ENCODE data around the gene HOOK2.

DNA sequence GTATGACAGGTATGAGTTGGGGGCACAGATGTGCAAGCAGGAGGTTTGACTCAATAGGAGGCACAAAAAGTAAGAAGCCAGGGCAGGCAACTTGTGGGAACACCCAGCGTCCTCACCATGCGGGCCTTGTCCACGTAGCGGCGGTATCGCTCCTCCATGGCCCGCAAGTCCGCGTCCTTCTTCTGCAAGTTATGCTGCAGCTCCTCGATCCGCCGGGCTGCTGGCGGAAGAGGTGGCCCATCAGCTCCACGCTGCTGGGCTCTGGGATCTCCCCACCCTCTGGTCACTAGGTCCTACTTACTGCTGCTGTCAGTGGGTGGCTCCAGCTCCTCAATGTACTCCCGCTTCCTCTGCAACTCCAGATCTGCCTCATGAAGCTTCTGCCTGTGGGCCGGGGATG is 10.7 kb downstream of the HOOK2 start:
- TF ChIP-seq ELF4 (CRISPR knock-in tag; IDR thresholded peaks at IDR 0.05; ENCODE audit: low read depth) (no peak), ZNF263 (CRISPR knock-in tag; IDR thresholded peaks at IDR 0.05; ENCODE audit: low read depth) (no peak), NFYB (CRISPR knock-in tag; conservative IDR thresholded peaks at IDR 0.05; ENCODE audit: low read depth) (no peak), KAT7 (CRISPR knock-in tag; IDR thresholded peaks at IDR 0.05; ENCODE audit: borderline replicate concordance) (no peak)
- TF ChIP-seq, protein P1, sequence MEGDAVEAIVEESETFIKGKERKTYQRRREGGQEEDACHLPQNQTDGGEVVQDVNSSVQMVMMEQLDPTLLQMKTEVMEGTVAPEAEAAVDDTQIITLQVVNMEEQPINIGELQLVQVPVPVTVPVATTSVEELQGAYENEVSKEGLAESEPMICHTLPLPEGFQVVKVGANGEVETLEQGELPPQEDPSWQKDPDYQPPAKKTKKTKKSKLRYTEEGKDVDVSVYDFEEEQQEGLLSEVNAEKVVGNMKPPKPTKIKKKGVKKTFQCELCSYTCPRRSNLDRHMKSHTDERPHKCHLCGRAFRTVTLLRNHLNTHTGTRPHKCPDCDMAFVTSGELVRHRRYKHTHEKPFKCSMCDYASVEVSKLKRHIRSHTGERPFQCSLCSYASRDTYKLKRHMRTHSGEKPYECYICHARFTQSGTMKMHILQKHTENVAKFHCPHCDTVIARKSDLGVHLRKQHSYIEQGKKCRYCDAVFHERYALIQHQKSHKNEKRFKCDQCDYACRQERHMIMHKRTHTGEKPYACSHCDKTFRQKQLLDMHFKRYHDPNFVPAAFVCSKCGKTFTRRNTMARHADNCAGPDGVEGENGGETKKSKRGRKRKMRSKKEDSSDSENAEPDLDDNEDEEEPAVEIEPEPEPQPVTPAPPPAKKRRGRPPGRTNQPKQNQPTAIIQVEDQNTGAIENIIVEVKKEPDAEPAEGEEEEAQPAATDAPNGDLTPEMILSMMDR (IDR thresholded peaks at IDR 0.05), result no peak
- TF ChIP-seq, protein P2, sequence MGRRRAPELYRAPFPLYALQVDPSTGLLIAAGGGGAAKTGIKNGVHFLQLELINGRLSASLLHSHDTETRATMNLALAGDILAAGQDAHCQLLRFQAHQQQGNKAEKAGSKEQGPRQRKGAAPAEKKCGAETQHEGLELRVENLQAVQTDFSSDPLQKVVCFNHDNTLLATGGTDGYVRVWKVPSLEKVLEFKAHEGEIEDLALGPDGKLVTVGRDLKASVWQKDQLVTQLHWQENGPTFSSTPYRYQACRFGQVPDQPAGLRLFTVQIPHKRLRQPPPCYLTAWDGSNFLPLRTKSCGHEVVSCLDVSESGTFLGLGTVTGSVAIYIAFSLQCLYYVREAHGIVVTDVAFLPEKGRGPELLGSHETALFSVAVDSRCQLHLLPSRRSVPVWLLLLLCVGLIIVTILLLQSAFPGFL (CRISPR knock-in tag; IDR thresholded peaks at IDR 0.05; ENCODE audit: borderline replicate concordance), result no peak
